Measurements from ENCODE around the gene MZT2B. TPM values are rescaled to one million over a fixed set of nuclear protein-coding genes. Genes with fewer than 3 reads are reported as not detected.
"Not testable (repeated sequence)": the region's sequence is repeated elsewhere in the genome, so short reads cannot be mapped to it uniquely, and the experiment has no call there.

The MZT2B gene, protein sequence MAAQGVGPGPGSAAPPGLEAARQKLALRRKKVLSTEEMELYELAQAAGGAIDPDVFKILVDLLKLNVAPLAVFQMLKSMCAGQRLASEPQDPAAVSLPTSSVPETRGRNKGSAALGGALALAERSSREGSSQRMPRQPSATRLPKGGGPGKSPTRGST
- total RNA-seq (2016; rRNA removed; fragmentation: Illumina TruSeq; extraction: Trizol) (308 and 410 TPM in 2 replicates), polyA plus RNA-seq (2011; rRNA removed) (244 and 253 TPM in 2 replicates), polyA minus RNA-seq (2011; rRNA and poly(A)+ RNA removed; ENCODE audit: low replicate concordance) (12.3 and 45.2 TPM in 2 replicates), Bru-seq, nascent RNA (percentile 80 among the genes with signal in this experiment), BruChase-seq, experiment 1, labeled RNA remaining after a 6-hour chase (percentile 70 among the genes with signal in this experiment), BruChase-seq, experiment 2, labeled RNA remaining after a 2-hour chase (percentile 70 among the genes with signal in this experiment)
- 664 and 798 TPM in 2 replicates for total RNA-seq (2016; cell fraction: cytosol; rRNA removed; fragmentation: Illumina TruSeq; extraction: Trizol; ENCODE audit: low read depth)
- 352 and 417 TPM in 2 replicates for total RNA-seq (2016; cell fraction: insoluble cytoplasmic fraction; rRNA removed; fragmentation: Illumina TruSeq; extraction: Trizol)
- 641 and 838 TPM in 2 replicates for total RNA-seq (2016; cell fraction: membrane; rRNA removed; fragmentation: Illumina TruSeq; extraction: Trizol)
- 142 and 179 TPM in 2 replicates for total RNA-seq (2016; cell fraction: nucleus; rRNA removed; fragmentation: Illumina TruSeq; extraction: Trizol)
- 121 and 325 TPM in 2 replicates for polyA plus RNA-seq (2011; cell fraction: cytosol; rRNA removed)
- polyA plus RNA-seq (2011; cell fraction: nucleus; rRNA removed): 97.5 and 107 TPM in 2 replicates
- 208 and 248 TPM in 2 replicates for polyA plus RNA-seq (2012)
- polyA plus RNA-seq (2016; cell fraction: cytosol; fragmentation: Illumina TruSeq; extraction: Trizol; ENCODE audit: low read depth): 676 and 762 TPM in 2 replicates
- polyA plus RNA-seq (2016; cell fraction: insoluble cytoplasmic fraction; fragmentation: Illumina TruSeq; extraction: Trizol; ENCODE audit: low read depth): 300 and 324 TPM in 2 replicates
- 541 and 609 TPM in 2 replicates for polyA plus RNA-seq (2016; cell fraction: membrane; fragmentation: Illumina TruSeq; extraction: Trizol; ENCODE audit: low read depth)
- 261 and 270 TPM in 2 replicates for polyA plus RNA-seq (2016; cell fraction: nucleus; fragmentation: Illumina TruSeq; extraction: Trizol; ENCODE audit: insufficient read depth, low read depth)
- 53.2 and 58.8 TPM in 2 replicates for polyA minus RNA-seq (2011; cell fraction: cytosol; rRNA and poly(A)+ RNA removed)
- polyA minus RNA-seq (2011; cell fraction: nucleus; rRNA and poly(A)+ RNA removed): 20.9 and 25.2 TPM in 2 replicates
- long read RNA-seq, experiment 1, transcript MZT2B-203 (3 exons, 455 nt): minor isoform, 17 of 192 reads
- long read RNA-seq, experiment 1, transcript MZT2B-206 (2 exons, 480 nt): minor isoform, 8 of 192 reads
- long read RNA-seq, experiment 1, transcript MZT2B-201 (3 exons, 933 nt): major isoform, 160 of 192 reads
- long read RNA-seq, experiment 1, transcript MZT2B-204 (2 exons, 401 nt): minor isoform, 5 of 192 reads
- long read RNA-seq, experiment 1, partial matches to known transcripts: 0 of 192 reads
- long read RNA-seq, experiment 1, other reads (novel, unspliced or antisense): 0 of 192 reads
- long read RNA-seq, experiment 2, transcript MZT2B-201 (3 exons, 933 nt): major isoform, 479 of 568 reads
- long read RNA-seq, experiment 2, transcript MZT2B-204 (2 exons, 401 nt): minor isoform, 11 of 568 reads
- long read RNA-seq, experiment 2, transcript MZT2B-206 (2 exons, 480 nt): minor isoform, 29 of 568 reads
- long read RNA-seq, experiment 2, transcript MZT2B-203 (3 exons, 455 nt): minor isoform, 13 of 568 reads
- long read RNA-seq, experiment 2, partial matches to known transcripts: 6 of 568 reads
- long read RNA-seq, experiment 2, other reads (novel, unspliced or antisense): 27 of 568 reads

GRCh38 chr2:130181880-130182682, at the start of gene MZT2B:
TSS of gene MZT2B (plus strand) at chr2:130182262. CDS start at chr2:130182283, 21 bp downstream.
- peak within 1 kb of the TSS; percentile 92 for H3K27ac ChIP-seq (ENCODE audit: extremely low read length, insufficient read depth, low read length)
- peaks cover 5 to 14% of the 10 kb centered on the region in 2 experiments; a peak in 3 of 5 replicates for H3K36me3 ChIP-seq (replicated peaks in 1 of 2; ENCODE audit: control insufficient read depth in 1 of 2, insufficient read depth in 2 of 2, low read length in 2 of 2)
- intact Hi-C loops (cut with micrococcal nuclease; ENCODE audit: unreplicated experiment): loop anchor here (1.0 kb wide), 1 partner anchor 155 kb away; no protein-coding TSS in a partner anchor
- not testable (repeated sequence) for BruUV-seq (replicated peaks); H2AFZ ChIP-seq (ENCODE audit: low read length); H3K9me3 ChIP-seq (ENCODE audit: low read length); H4K20me1 ChIP-seq (ENCODE audit: insufficient read depth, low read length); H3K27me3 ChIP-seq (ENCODE audit: control insufficient read depth in 1 of 2, insufficient read depth in 2 of 2, low read length in 2 of 2); FAIRE-seq; TF ChIP-seq SOX6 (IDR thresholded peaks at IDR 0.05)
- H3K79me2 ChIP-seq (ENCODE audit: insufficient read depth, low read length): peaks cover 65% of the 10 kb centered on the region
- ATAC-seq (peak; percentile 86), DNase-seq (ENCODE audit: low spot score) (peak; percentile 87)
- peak within 1 kb of the TSS; percentile 97 to 99 (median 99) for H3K4me3 ChIP-seq (replicated peaks in 1 of 3; ENCODE audit: insufficient read depth in 1 of 3, low read depth in 2 of 3, low read length in 3 of 3)
- ChIA-PET CTCF (ENCODE audit: low intra/inter-chr PET ratio, low total read pairs) (interaction anchor here (1.6 to 1.8 kb wide), 2 partner anchors 146 to 151 kb away, joined by 5 to 19 read pairs; no protein-coding TSS in a partner anchor), POLR2A (interaction anchor here (0.7 to 1.8 kb wide), 11 partner anchors 12 to 173 kb away, joined by 3 to 32 read pairs (median 4); partner anchors contain the start of genes IMP4 and PTPN18)
- H3K4me2 ChIP-seq (ENCODE audit: low read depth, low read length): peak within 1 kb of the TSS; percentile 86
- peaks cover 35% of the 10 kb centered on the region for H3K4me1 ChIP-seq (ENCODE audit: insufficient read depth, low read length)
- in situ Hi-C loops (cut with HindIII; ENCODE audit: extremely low pct_ligation_motif_present, low pct_unique_long_range_greater_than_20kb): loop anchor here (5.0 to 25.0 kb wide), 2 partner anchors 150 to 1305 kb away; partner anchors contain the start of genes MZT2A and TUBA3D
- H3K9ac ChIP-seq (ENCODE audit: insufficient read depth, low read depth, low read length): peak within 1 kb of the TSS; percentile 99
- 1% methylated on average over 19 of the region's 86 CpGs for WGBS (ENCODE audit: low lambda C conversion rate)
- TF ChIP-seq SOX6 (CRISPR knock-in tag; IDR thresholded peaks at IDR 0.05): 0 out of 2 replicates have a peak, but pooled peaks have one; percentile 5
- peak; percentile 24; the same call in 1 of the 2 replicates for TF ChIP-seq TAF1 (CRISPR knock-in tag; IDR thresholded peaks at IDR 0.05)
- peak; percentile 34; the same call in 1 of the 2 replicates for TF ChIP-seq MED1 (CRISPR knock-in tag; IDR thresholded peaks at IDR 0.05)
- TF ChIP-seq SP5 (CRISPR knock-in tag; IDR thresholded peaks at IDR 0.05; ENCODE audit: borderline replicate concordance, low read depth): peak; percentile 65; the same call in 1 of the 2 replicates
- TF ChIP-seq ZNF777 (CRISPR knock-in tag; IDR thresholded peaks at IDR 0.05): peak; percentile 80
- TF ChIP-seq ZNF773 (CRISPR knock-in tag; IDR thresholded peaks at IDR 0.05; ENCODE audit: borderline replicate concordance): peak; percentile 56; the same call in 1 of the 2 replicates
- peak; percentile 11; the same call in 1 of the 2 replicates for TF ChIP-seq ZNF230 (CRISPR knock-in tag; IDR thresholded peaks at IDR 0.05)
- TF ChIP-seq BCL6 (CRISPR knock-in tag; IDR thresholded peaks at IDR 0.05): peak; percentile 12; the same call in 1 of the 2 replicates
- TF ChIP-seq ZFYVE20 (CRISPR knock-in tag; IDR thresholded peaks at IDR 0.05; ENCODE audit: borderline replicate concordance, low read depth): peak; percentile 63; the same call in 1 of the 2 replicates
- TF ChIP-seq RXRB (CRISPR knock-in tag; IDR thresholded peaks at IDR 0.05; ENCODE audit: borderline replicate concordance): 0 out of 2 replicates have a peak, but pooled peaks have one; percentile 24
- peak; percentile 88 for TF ChIP-seq HOXA3 (CRISPR knock-in tag; IDR thresholded peaks at IDR 0.05)
- TF ChIP-seq ZNF616 (CRISPR knock-in tag; IDR thresholded peaks at IDR 0.05; ENCODE audit: low read depth): peak; percentile 71; the same call in 1 of the 2 replicates
- TF ChIP-seq MXI1 (IDR thresholded peaks at IDR 0.05; ENCODE audit: borderline replicate concordance, low read depth, low read length): peak; percentile 66; the same call in 1 of the 3 replicates
- TF ChIP-seq PTBP1 (IDR thresholded peaks at IDR 0.05; ENCODE audit: low read depth, low read length, poor library complexity, severe bottlenecking): peak; percentile 66

Data from HepG2 (cell line).